GM19035 (cell line): ENCODE measurements around the gene SENP2.
"Not testable (repeated sequence)": the region's sequence is repeated elsewhere in the genome, so short reads cannot be mapped to it uniquely, and the experiment has no call there.

Experiments used
- ATAC-seq: cut with Tn5 transposase; IDR thresholded peaks from one replicate; pipeline ENCODE4 v1.9.1; 2021; ENCODE audit not compliant: unreplicated experiment

The SENP2 gene

GRCh38 chr3:185585518-185585858, 607 bp upstream of the SENP2 start:
- ATAC-seq = no peak

- no peak for ATAC-seq
Observed at GRCh38 chr3:185586686-185587039, 568 bp downstream of the SENP2 start.

GRCh38 chr3:185594073-185594472, 8.0 kb downstream of the SENP2 start:
- no peak for ATAC-seq

GRCh38 chr3:185595526-185595925, 9.4 kb downstream of the SENP2 start:
- no peak for ATAC-seq

- ATAC-seq = no peak
Observed at GRCh38 chr3:185605566-185605965, 19.5 kb downstream of the SENP2 start.

- ATAC-seq = no peak
Observed at GRCh38 chr3:185606196-185606595, 20.1 kb downstream of the SENP2 start.

- ATAC-seq = no peak
Observed at GRCh38 chr3:185613016-185613415, 26.9 kb downstream of the SENP2 start.

- no peak for ATAC-seq
Observed at GRCh38 chr3:185623939-185624665, 38.0 kb downstream of the SENP2 start.

GRCh38 chr3:185625784-185626183, 39.7 kb downstream of the SENP2 start:
- no peak for ATAC-seq

- ATAC-seq = no peak
Observed at GRCh38 chr3:185629554-185630181, 43.6 kb downstream of the SENP2 start.

- ATAC-seq = no peak
Observed at GRCh38 chr3:185630182-185630622, 44.1 kb downstream of the SENP2 start.

- no peak for ATAC-seq
Observed at GRCh38 chr3:185631108-185631507, 45.0 kb downstream of the SENP2 start.

GRCh38 chr3:185631508-185632206, 45.6 kb downstream of the SENP2 start:
- no peak for ATAC-seq

- ATAC-seq = no peak
Observed at GRCh38 chr3:185632996-185633395, 46.9 kb downstream of the SENP2 start.

GRCh38 chr3:185637388-185637787, 51.3 kb downstream of the SENP2 start:
- no peak for ATAC-seq

- ATAC-seq = not testable (repeated sequence)
Observed at GRCh38 chr3:185638651-185639050, 52.6 kb downstream of the SENP2 start.

GRCh38 chr3:185639632-185640206, 53.6 kb downstream of the SENP2 start:
- no peak for ATAC-seq

GRCh38 chr3:185640308-185640707, 54.2 kb downstream of the SENP2 start:
- ATAC-seq = no peak

GRCh38 chr3:185645191-185645590, 59.1 kb downstream of the SENP2 start:
- ATAC-seq = not testable (repeated sequence)

- ATAC-seq = no peak
Observed at GRCh38 chr3:185645596-185646381, 59.7 kb downstream of the SENP2 start.
